ENCODE results near the gene XPO6. TPM values are rescaled to one million over a fixed set of nuclear protein-coding genes. Genes with fewer than 3 reads are reported as not detected.
A peak's percentile ranks its signal among the peaks of the same experiment; 100 is the strongest.

Gene XPO6
- total and polyA plus RNA-seq, 5 experiments from 2014 or later, result 90.2 to 470 (median 109) TPM

DNA sequence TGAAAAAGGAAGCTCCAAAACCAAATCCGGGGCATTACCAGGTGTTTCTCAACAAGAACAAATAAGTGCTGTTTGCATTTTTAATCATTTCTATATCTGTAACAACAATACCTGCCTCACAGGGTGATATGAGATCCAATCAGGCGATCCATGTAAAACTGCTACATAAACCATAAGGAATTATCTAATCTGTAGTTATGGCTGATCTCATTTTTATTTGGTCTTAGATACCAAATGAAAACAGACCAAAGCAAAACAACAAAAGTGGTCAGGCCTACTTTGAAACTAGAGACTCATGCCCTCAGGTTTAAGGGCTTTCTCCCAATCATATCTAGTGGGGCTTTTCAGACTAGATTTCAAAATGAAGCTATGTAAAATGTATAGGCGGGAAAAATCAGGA is 28.3 kb downstream of the XPO6 start:
- Mint-ChIP-seq H3K9me3 (peaks cover 0 to 4% (median 0%) of the 10 kb centered on the region in 9 donors), H3K27me3 (no peaks in the 10 kb centered on the region), H3K36me3 (peaks cover 9 to 61% (median 14%) of the 10 kb centered on the region in 3 donors), H3K4me3 (peak overlapping the region in 9 of 10 donors; percentile 7 to 78 (median 44)), H3K27ac (peak overlapping the region; percentile 57 to 97 (median 92)), H3K4me1 (peaks cover 52 to 96% (median 89%) of the 10 kb centered on the region in 4 donors)
- ATAC-seq (no peak), DNase-seq (no peak)
- POLR2A ChIA-PET, result interaction anchor here (0.6 to 2.1 kb wide), 9 partner anchors 9 to 123 kb away, joined by 3 to 10 read pairs (median 3); no protein-coding TSS in a partner anchor

DNA sequence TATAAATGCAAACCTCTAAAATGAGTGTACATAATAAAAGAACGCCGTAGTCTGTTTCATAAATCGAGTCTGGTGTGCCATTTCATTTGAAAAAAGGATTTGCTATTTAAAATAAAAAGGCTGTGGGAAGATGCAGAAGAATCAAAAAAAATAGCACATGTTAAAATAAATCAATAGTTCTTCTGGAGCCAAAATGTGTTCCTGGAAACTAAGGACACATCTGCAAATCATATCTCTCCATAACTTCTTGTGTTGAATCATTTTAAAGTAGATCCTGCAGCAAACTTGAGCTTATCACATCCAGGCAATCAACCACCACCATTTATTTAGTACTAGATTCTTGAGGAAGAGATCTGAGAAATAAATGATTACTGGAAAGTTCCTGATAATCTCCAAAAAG is 29.0 kb downstream of the XPO6 start:
- H3K36me3 Mint-ChIP-seq, result peaks cover 9 to 64% (median 14%) of the 10 kb centered on the region in 3 donors
- POLR2A ChIA-PET, result interaction anchor here (0.6 to 2.1 kb wide), 6 partner anchors 9 to 94 kb away, joined by 3 to 10 read pairs (median 4); no protein-coding TSS in a partner anchor
- H3K27me3 Mint-ChIP-seq, result no peaks in the 10 kb centered on the region
- peak overlapping the region in 9 of 10 donors; percentile 7 to 78 (median 53) for H3K4me3 Mint-ChIP-seq
- DNase-seq (no peak), ATAC-seq (no peak)
- H3K9me3 Mint-ChIP-seq, result peaks cover 0 to 4% (median 0%) of the 10 kb centered on the region in 9 donors
- peak overlapping the region; percentile 85 to 97 (median 93) for H3K27ac Mint-ChIP-seq
- peaks cover 50 to 97% (median 89%) of the 10 kb centered on the region in 4 donors for H3K4me1 Mint-ChIP-seq

DNA sequence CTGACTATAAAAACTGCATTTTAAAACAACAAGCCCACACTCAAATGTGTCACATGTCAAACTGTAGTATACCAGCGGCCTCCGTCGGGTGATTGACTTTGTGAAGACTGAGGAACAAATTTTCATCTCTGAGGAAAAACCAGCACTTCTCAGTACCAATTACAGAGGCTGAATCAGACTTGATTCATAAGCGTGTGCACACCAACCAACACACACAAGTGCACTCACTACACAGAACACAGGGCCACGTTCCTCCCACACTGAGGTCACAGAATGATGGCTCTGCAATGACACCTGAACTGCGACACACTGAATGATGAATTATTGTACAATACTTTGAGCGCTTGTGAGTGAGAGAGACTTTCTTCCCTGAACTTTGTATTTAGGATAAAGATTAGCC is 29.6 kb downstream of the XPO6 start:
- POLR2A ChIA-PET, result interaction anchor here (1.4 to 5.0 kb wide), 3 partner anchors 27 to 95 kb away, joined by 3 to 27 read pairs (median 3); no protein-coding TSS in a partner anchor

DNA sequence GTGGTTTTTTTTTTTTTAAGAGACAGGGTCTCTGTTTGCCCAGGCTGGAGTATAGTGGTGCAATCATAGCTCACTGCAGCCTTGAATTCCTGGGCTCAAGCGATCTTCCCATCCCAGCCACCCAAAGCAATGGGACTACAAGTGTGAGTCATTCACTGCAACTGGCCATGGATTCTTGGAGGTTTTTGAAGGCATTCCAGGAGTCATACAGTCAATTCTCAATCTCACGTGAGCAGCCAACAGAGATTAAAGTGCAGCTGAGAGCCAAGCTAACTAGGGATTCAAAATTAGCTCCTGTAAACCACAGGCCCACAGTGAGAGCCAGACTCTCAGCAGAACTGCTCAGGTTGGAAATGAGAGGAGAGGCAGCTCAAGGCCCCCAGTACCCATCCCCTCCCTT is 30.2 kb downstream of the XPO6 start:
- H3K9me3 Mint-ChIP-seq, result peaks cover 0 to 4% (median 0%) of the 10 kb centered on the region in 9 donors
- peak overlapping the region; percentile 48 to 78 (median 61) for H3K4me3 Mint-ChIP-seq
- H3K27me3 Mint-ChIP-seq, result no peaks in the 10 kb centered on the region
- no peak for DNase-seq
- ATAC-seq, result peak; percentile 13 to 20
- H3K4me1 Mint-ChIP-seq, result peaks cover 46 to 95% (median 87%) of the 10 kb centered on the region in 4 donors
- POLR2A ChIA-PET, result interaction anchor here (0.5 to 5.0 kb wide), 8 partner anchors 10 to 80 kb away, joined by 3 to 27 read pairs (median 4); no protein-coding TSS in a partner anchor
- H3K27ac Mint-ChIP-seq, result peak overlapping the region; percentile 85 to 97 (median 93)
- peaks cover 9 to 74% (median 20%) of the 10 kb centered on the region in 3 donors for H3K36me3 Mint-ChIP-seq

More for the DNA sequence above, 29.6 kb downstream of the XPO6 start:
- Mint-ChIP-seq H3K4me1 (peaks cover 49 to 97% (median 89%) of the 10 kb centered on the region in 4 donors), H3K4me3 (peak overlapping the region; percentile 48 to 78 (median 61)), H3K9me3 (peaks cover 0 to 4% (median 0%) of the 10 kb centered on the region in 9 donors), H3K36me3 (peaks cover 9 to 70% (median 15%) of the 10 kb centered on the region in 3 donors), H3K27me3 (no peaks in the 10 kb centered on the region), H3K27ac (peak overlapping the region; percentile 85 to 97 (median 93))
- peak in 2 of 10 donors; percentile 31 to 36 for DNase-seq
- ATAC-seq, result peak; percentile 31 to 65

DNA sequence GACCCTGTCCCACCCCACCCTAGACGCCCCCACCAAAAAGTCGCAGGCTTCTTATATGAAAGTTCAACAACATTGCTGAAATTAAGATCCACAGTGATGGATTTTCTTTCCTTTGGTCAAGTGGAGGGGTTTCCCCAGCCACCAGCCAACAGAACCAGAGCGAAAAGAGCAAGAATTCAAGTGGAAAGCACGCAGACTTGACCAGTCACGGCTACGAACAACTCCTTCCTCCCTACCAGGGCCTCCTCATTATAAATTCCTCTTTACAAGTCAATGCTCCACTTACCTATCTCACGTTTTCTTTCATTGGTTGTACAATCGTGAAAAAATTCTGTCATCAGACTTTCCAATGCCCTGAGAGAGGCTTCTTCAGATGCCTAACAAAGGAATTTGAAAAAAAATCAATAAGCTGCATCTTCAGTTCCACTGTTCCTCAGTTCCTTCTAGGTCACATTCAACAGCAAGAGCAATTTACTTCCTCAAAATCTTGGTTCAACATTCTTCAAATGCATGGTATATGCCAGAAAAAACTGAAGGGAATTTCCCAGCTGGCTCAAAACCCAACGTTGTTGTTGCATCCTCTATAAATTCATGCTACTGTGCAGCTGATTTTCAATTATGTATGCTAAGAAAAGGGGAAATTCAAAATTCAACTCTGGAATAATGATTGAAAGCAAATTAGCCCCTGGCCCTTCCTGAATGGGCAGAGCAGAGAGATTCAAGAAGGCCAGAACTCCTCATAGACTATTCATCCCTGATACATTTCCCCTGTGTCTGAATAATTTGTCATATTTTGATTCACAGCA is 30.9 kb downstream of the XPO6 start:
- DNase-seq (no peak), ATAC-seq (peak; percentile 39 to 43)
- Mint-ChIP-seq H3K4me3 (peak overlapping the region in 9 of 10 donors; percentile 28 to 76 (median 62)), H3K4me1 (peaks cover 45 to 92% (median 84%) of the 10 kb centered on the region in 4 donors), H3K9me3 (peaks cover 0 to 4% (median 0%) of the 10 kb centered on the region in 9 donors), H3K36me3 (peaks cover 9 to 80% (median 21%) of the 10 kb centered on the region in 3 donors), H3K27ac (peak overlapping the region; percentile 85 to 97 (median 93)), H3K27me3 (no peaks in the 10 kb centered on the region)
- POLR2A ChIA-PET, result interaction anchor here (0.5 to 5.0 kb wide), 8 partner anchors 10 to 309 kb away, joined by 3 to 27 read pairs (median 4); no protein-coding TSS in a partner anchor

DNA sequence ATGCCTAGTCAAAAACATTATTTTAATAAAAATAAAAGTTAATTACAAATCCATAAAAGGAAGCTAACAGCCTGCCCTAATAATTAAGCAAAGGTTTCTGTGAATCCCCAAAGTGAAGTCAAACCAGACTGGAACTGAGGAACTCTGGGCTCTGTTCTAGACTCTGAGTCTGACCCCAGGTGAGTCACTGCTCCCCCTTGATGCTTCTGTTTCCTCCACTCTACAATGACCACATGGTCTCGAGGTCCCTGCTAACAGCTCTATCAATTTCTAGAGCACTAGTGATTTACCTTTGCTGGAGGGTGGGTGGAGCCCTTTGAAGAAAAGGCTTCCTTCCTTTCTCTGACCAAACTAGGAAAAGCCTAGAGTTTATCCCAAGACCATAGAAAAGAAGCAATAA is 32.4 kb downstream of the XPO6 start:
- no peaks in the 10 kb centered on the region for H3K27me3 Mint-ChIP-seq
- H3K9me3 Mint-ChIP-seq, result no peaks in the 10 kb centered on the region
- H3K4me1 Mint-ChIP-seq, result peaks cover 55 to 95% (median 87%) of the 10 kb centered on the region in 4 donors
- peak overlapping the region; percentile 71 to 97 (median 86) for H3K27ac Mint-ChIP-seq
- ATAC-seq, result peak in 1 of 2 donors; percentile 48
- POLR2A ChIA-PET, result interaction anchor here (0.6 to 5.0 kb wide), 8 partner anchors 9 to 935 kb away, joined by 3 to 27 read pairs (median 4); no protein-coding TSS in a partner anchor
- no peak for DNase-seq
- peak overlapping the region in 9 of 10 donors; percentile 19 to 54 (median 43) for H3K4me3 Mint-ChIP-seq
- H3K36me3 Mint-ChIP-seq, result peaks cover 9 to 87% (median 27%) of the 10 kb centered on the region in 3 donors

DNA sequence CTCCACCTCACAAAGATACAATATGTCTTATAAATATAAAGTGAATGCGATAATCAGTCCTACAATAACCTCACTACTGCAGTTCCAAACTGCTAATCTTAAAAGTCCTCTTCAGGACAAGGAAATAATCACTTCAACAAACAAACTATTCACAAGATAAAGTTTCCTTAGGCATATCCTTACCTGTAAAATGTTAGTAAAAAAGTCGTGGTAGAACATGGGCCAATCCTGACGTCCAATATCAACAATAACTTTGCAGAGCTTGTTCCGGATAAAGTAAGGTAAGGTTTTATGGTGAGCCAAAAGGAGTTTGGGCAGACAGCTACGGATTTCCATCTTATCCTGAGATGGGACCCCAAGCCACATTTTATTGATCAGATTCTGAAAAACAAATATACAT is 36.0 kb downstream of the XPO6 start:
- peak overlapping the region in 6 of 10 donors; percentile 10 to 70 (median 37) for H3K4me3 Mint-ChIP-seq
- no peaks in the 10 kb centered on the region for H3K27me3 Mint-ChIP-seq
- peak overlapping the region in 9 of 10 donors; percentile 59 to 97 (median 81) for H3K27ac Mint-ChIP-seq
- DNase-seq (no peak), ATAC-seq (no peak)
- no peaks in the 10 kb centered on the region for H3K9me3 Mint-ChIP-seq
- peaks cover 8 to 93% (median 41%) of the 10 kb centered on the region in 3 donors for H3K36me3 Mint-ChIP-seq
- peaks cover 47 to 88% (median 80%) of the 10 kb centered on the region in 4 donors for H3K4me1 Mint-ChIP-seq
- POLR2A ChIA-PET, result interaction anchor here (0.9 to 1.3 kb wide), 3 partner anchors 33 to 47 kb away, joined by 3 read pairs; no protein-coding TSS in a partner anchor

DNA sequence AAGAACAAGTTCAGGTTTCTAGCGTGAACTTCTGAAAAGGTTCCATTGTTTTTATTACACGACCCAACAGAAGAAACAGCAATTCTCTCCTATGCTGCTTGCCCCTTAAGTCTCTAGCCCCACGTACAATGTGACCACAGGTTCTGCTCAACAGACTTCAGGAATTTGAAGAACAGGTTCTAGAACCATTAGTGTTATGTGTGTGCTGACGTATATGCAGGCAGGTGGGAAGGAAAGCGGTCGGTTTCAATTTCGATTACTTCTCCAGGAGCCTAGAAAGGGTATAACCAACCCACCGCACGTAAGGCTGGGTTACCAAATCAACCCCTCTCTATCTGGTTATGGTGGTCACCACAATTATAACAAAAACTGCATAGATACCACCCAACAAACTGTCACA is 39.4 kb downstream of the XPO6 start:
- H3K36me3 Mint-ChIP-seq, result peaks cover 8 to 79% (median 38%) of the 10 kb centered on the region in 3 donors
- POLR2A ChIA-PET, result interaction anchor here (0.6 to 4.4 kb wide), 4 partner anchors 10 to 38 kb away, joined by 3 to 19 read pairs (median 6); partner anchors contain the start of gene XPO6
- H3K27me3 Mint-ChIP-seq, result no peaks in the 10 kb centered on the region
- peaks cover 44 to 80% (median 78%) of the 10 kb centered on the region in 4 donors for H3K4me1 Mint-ChIP-seq
- no peaks in the 10 kb centered on the region for H3K9me3 Mint-ChIP-seq
- ATAC-seq, result no peak
- peak overlapping the region; percentile 27 to 97 (median 76) for H3K27ac Mint-ChIP-seq
- peak overlapping the region in 1 of 10 donors; percentile 31 for H3K4me3 Mint-ChIP-seq
- no peak for DNase-seq

DNA sequence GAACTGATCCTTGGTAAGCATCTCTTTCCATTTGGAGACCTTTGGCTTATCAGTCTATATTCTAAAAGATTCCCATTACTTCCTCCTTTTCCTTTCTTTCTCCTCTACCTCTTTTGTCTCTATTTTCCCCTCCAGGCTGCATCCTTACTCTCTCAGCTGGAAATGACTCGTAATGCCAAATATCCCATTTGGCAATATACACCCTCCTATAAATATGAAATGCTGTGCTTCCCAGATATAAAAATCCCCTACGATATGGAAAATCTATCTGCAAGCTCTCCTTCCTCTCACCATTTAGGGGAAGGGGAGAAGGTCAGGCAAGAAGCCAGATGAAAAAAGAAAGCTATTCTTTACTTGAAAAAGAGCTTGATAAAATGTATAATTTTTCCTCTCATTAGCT is 39.9 kb downstream of the XPO6 start:
- ATAC-seq (no peak), DNase-seq (no peak)
- Mint-ChIP-seq H3K27ac (peak overlapping the region; percentile 31 to 93 (median 81)), H3K4me3 (peak overlapping the region in 1 of 10 donors; percentile 8), H3K27me3 (no peaks in the 10 kb centered on the region), H3K36me3 (peaks cover 11 to 79% (median 38%) of the 10 kb centered on the region in 3 donors), H3K4me1 (peaks cover 47 to 80% (median 78%) of the 10 kb centered on the region in 4 donors), H3K9me3 (no peaks in the 10 kb centered on the region)
- POLR2A ChIA-PET, result interaction anchor here (0.5 to 4.4 kb wide), 6 partner anchors 9 to 52 kb away, joined by 3 to 19 read pairs (median 6); partner anchors contain the start of gene XPO6

DNA sequence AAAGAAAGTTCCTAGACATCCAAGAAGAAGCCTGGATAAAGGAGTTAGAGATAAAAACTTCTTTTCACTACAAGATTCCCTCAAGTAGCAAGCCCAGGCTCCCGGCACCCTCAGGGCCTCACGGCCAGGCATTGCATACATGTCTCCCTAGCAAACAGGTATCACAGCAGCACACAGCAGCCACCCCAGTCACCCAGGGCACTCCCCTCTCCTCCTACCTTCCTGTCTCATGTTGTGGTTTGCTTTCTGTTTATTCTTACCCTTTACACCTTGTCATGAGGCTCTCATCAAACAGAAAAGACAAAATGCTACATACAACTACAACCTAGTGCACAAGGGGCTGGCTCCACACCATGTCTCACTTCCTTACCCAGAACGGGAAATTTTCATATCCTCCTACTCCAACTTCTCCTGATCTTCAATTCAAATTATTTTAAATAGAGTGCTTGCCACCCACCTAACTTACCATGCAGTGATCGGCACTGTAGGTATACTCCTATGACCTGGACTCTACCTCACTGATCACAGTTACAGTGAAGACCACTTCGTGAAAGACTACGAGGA is 42.7 kb downstream of the XPO6 start:
- H3K4me1 Mint-ChIP-seq, result peaks cover 36 to 87% (median 78%) of the 10 kb centered on the region in 4 donors
- peak overlapping the region; percentile 86 to 97 (median 90) for H3K27ac Mint-ChIP-seq
- H3K9me3 Mint-ChIP-seq, result no peaks in the 10 kb centered on the region
- H3K27me3 Mint-ChIP-seq, result no peaks in the 10 kb centered on the region
- DNase-seq (peak; percentile 43 to 84 (median 68)), ATAC-seq (peak; percentile 99 to 100)
- POLR2A ChIA-PET, result interaction anchor here (0.7 to 4.4 kb wide), 10 partner anchors 9 to 41 kb away, joined by 3 to 21 read pairs (median 4); partner anchors contain the start of gene XPO6
- H3K4me3 Mint-ChIP-seq, result peak overlapping the region; percentile 42 to 80 (median 57)
- H3K36me3 Mint-ChIP-seq, result peaks cover 10 to 77% (median 28%) of the 10 kb centered on the region in 3 donors

DNA sequence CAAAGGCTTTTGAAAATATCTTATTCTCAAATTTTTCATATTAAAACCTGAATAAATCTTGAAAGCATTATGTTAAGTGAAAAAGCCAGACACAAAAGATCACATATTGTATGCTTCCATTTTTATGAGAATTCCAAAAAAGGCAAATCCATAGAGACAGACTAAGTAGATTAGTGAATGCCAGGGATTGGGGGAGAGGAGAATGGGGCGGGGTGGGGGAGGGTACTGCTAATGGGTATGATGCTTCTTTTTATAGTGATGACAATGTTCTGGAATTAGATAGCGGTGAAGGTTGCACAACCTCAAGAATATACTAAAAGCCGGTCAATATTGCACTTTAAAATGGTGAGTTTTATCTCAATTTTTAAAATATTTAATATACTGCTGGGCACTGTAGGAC is 44.0 kb downstream of the XPO6 start:
- no peak for ATAC-seq
- Mint-ChIP-seq H3K4me1 (peaks cover 42 to 88% (median 79%) of the 10 kb centered on the region in 4 donors), H3K4me3 (peak overlapping the region in 4 of 10 donors; percentile 10 to 80 (median 54)), H3K9me3 (no peaks in the 10 kb centered on the region), H3K27me3 (no peaks in the 10 kb centered on the region), H3K27ac (peak overlapping the region; percentile 86 to 97 (median 91)), H3K36me3 (peaks cover 6 to 77% (median 24%) of the 10 kb centered on the region in 3 donors)
- no peak for DNase-seq
- POLR2A ChIA-PET, result interaction anchor here (1.0 to 2.9 kb wide), 5 partner anchors 9 to 26 kb away, joined by 3 to 21 read pairs (median 6); no protein-coding TSS in a partner anchor

Measured in naive thymus-derived CD8-positive, alpha-beta T cell (primary cell).